Measurements from ENCODE around the gene MAMLD1.

The MAMLD1 gene

DNA sequence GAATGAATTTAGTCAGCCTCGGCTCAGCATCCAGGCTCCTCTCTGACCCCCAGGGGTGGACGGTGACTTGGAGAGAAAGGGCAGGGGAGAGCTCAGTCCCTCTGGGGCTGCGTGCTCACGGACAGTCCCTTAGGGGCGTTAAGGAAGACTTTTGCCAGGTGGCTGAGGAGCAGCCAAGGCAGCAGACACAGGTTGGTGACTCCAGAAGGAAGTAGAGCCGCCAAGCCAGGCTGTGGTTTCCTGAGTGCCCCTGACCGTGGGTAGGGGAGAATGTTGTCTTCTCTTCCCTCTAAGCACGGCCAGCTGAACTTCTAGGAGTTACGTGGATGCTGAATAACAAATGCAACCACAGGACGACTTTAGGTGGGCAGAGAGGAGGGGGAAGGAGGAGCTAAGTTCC, 114.3 kb downstream of the MAMLD1 start:
- TF ChIP-seq ZNF211 (tag by site-specific recombination; IDR thresholded peaks at IDR 0.05; ENCODE audit: low read depth) (no peak), ZNF426 (tag by site-specific recombination; IDR thresholded peaks at IDR 0.05) (no peak), ZNF670 (tag by site-specific recombination; IDR thresholded peaks at IDR 0.05; ENCODE audit: low read depth) (no peak), ZNF311 (tag by site-specific recombination; IDR thresholded peaks at IDR 0.05; ENCODE audit: borderline replicate concordance) (no peak), ZNF76 (tag by site-specific recombination; IDR thresholded peaks at IDR 0.05; ENCODE audit: borderline replicate concordance, low read depth) (no peak), HOXA7 (CRISPR knock-in tag; IDR thresholded peaks at IDR 0.05; ENCODE audit: borderline replicate concordance) (no peak), ZNF501 (tag by site-specific recombination; IDR thresholded peaks at IDR 0.05) (no peak), OSR2 (tag by site-specific recombination; IDR thresholded peaks at IDR 0.05) (no peak), ZFP41 (tag by site-specific recombination; IDR thresholded peaks at IDR 0.05; ENCODE audit: borderline replicate concordance) (no peak), ZNF510 (tag by site-specific recombination; IDR thresholded peaks at IDR 0.05; ENCODE audit: insufficient replicate concordance) (no peak), ZNF175 (tag by site-specific recombination; IDR thresholded peaks at IDR 0.05) (no peak), HOXC10 (CRISPR knock-in tag; IDR thresholded peaks at IDR 0.05) (no peak), MZF1 (tag by site-specific recombination; IDR thresholded peaks at IDR 0.05; ENCODE audit: borderline replicate concordance) (no peak)
- TF ChIP-seq, protein P1, sequence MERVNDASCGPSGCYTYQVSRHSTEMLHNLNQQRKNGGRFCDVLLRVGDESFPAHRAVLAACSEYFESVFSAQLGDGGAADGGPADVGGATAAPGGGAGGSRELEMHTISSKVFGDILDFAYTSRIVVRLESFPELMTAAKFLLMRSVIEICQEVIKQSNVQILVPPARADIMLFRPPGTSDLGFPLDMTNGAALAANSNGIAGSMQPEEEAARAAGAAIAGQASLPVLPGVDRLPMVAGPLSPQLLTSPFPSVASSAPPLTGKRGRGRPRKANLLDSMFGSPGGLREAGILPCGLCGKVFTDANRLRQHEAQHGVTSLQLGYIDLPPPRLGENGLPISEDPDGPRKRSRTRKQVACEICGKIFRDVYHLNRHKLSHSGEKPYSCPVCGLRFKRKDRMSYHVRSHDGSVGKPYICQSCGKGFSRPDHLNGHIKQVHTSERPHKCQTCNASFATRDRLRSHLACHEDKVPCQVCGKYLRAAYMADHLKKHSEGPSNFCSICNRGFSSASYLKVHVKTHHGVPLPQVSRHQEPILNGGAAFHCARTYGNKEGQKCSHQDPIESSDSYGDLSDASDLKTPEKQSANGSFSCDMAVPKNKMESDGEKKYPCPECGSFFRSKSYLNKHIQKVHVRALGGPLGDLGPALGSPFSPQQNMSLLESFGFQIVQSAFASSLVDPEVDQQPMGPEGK (tag by site-specific recombination; IDR thresholded peaks at IDR 0.05), result no peak
- TF ChIP-seq, protein P2, sequence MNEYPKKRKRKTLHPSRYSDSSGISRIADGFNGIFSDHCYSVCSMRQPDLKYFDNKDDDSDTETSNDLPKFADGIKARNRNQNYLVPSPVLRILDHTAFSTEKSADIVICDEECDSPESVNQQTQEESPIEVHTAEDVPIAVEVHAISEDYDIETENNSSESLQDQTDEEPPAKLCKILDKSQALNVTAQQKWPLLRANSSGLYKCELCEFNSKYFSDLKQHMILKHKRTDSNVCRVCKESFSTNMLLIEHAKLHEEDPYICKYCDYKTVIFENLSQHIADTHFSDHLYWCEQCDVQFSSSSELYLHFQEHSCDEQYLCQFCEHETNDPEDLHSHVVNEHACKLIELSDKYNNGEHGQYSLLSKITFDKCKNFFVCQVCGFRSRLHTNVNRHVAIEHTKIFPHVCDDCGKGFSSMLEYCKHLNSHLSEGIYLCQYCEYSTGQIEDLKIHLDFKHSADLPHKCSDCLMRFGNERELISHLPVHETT (tag by site-specific recombination; IDR thresholded peaks at IDR 0.05), result no peak
- TF ChIP-seq, protein P3, sequence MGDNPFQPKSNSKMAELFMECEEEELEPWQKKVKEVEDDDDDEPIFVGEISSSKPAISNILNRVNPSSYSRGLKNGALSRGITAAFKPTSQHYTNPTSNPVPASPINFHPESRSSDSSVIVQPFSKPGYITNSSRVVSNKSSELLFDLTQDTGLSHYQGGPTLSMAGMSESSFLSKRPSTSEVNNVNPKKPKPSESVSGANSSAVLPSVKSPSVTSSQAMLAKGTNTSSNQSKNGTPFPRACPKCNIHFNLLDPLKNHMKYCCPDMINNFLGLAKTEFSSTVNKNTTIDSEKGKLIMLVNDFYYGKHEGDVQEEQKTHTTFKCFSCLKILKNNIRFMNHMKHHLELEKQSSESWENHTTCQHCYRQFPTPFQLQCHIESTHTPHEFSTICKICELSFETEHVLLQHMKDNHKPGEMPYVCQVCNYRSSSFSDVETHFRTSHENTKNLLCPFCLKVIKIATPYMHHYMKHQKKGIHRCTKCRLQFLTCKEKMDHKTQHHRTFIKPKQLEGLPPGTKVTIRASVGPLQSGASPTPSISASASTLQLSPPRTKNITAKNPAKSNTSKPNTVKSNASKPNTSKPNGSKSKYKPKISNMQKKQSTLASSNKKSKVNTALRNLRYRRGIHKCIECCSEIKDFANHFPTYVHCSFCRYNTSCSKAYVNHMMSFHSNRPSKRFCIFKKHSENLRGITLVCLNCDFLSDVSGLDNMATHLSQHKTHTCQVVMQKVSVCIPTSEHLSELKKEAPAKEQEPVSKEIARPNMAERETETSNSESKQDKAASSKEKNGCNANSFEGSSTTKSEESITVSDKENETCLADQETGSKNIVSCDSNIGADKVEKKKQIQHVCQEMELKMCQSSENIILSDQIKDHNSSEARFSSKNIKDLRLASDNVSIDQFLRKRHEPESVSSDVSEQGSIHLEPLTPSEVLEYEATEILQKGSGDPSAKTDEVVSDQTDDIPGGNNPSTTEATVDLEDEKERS (tag by site-specific recombination; IDR thresholded peaks at IDR 0.05), result no peak
- TF ChIP-seq, protein P4, sequence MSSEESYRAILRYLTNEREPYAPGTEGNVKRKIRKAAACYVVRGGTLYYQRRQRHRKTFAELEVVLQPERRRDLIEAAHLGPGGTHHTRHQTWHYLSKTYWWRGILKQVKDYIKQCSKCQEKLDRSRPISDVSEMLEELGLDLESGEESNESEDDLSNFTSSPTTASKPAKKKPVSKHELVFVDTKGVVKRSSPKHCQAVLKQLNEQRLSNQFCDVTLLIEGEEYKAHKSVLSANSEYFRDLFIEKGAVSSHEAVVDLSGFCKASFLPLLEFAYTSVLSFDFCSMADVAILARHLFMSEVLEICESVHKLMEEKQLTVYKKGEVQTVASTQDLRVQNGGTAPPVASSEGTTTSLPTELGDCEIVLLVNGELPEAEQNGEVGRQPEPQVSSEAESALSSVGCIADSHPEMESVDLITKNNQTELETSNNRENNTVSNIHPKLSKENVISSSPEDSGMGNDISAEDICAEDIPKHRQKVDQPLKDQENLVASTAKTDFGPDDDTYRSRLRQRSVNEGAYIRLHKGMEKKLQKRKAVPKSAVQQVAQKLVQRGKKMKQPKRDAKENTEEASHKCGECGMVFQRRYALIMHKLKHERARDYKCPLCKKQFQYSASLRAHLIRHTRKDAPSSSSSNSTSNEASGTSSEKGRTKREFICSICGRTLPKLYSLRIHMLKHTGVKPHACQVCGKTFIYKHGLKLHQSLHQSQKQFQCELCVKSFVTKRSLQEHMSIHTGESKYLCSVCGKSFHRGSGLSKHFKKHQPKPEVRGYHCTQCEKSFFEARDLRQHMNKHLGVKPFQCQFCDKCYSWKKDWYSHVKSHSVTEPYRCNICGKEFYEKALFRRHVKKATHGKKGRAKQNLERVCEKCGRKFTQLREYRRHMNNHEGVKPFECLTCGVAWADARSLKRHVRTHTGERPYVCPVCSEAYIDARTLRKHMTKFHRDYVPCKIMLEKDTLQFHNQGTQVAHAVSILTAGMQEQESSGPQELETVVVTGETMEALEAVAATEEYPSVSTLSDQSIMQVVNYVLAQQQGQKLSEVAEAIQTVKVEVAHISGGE (tag by site-specific recombination; conservative IDR thresholded peaks at IDR 0.05; ENCODE audit: low read depth), result no peak
- Histone ChIP-seq H3K9me3 (ENCODE audit: control insufficient read depth, insufficient read depth, low read depth, low read length) (no peaks in the 10 kb centered on the region), H3K4me1 (ENCODE audit: control insufficient read depth, insufficient read depth, low read length) (no peaks in the 10 kb centered on the region), H3K4me3 (ENCODE audit: low read depth, low read length) (no peak overlapping the region), H3K27ac (ENCODE audit: extremely low read depth, low read depth, low read length) (no peak overlapping the region), H3K36me3 (ENCODE audit: control insufficient read depth in 2 of 2, insufficient read depth in 1 of 2, low read length in 2 of 2) (no peaks in the 10 kb centered on the region)
- POLR2A ChIA-PET, result no interaction called here
- CTCF ChIA-PET, result no interaction called here

All from HEK293 (cell line).